GM13977 (cell line): Measurements from ENCODE around the gene ECHS1.

Experiments used
- DNase-seq: peaks from one replicate; pipeline ENCODE4 v3.0.0; 2012; ENCODE audit warnings: low spot score
- in situ Hi-C: fragments of 300-500 bp; cut with MboI; formaldehyde crosslinking; loops from one replicate; pipeline ENCODE4 v1.12.0; 2022; ENCODE audit warnings: low sequenced_read_pairs, low pct_unique_long_range_greater_than_20kb, mixed read lengths, inconsistent platforms; ENCODE audit not compliant: unreplicated experiment
- TF ChIP-seq, protein P1 (sequence below): IDR thresholded peaks from 2 replicates; pipeline ENCODE4 v1.5.1; 2012; ENCODE audit warnings: mild to moderate bottlenecking, control low read depth; ENCODE audit not compliant: insufficient read depth; ENCODE audit errors: extremely low read depth, missing control alignments

The ECHS1 gene

GRCh38 chr10:133400624-133401424, 27.7 kb upstream of the ECHS1 start:
- peak; percentile 72 for DNase-seq
- TF ChIP-seq, protein P1, sequence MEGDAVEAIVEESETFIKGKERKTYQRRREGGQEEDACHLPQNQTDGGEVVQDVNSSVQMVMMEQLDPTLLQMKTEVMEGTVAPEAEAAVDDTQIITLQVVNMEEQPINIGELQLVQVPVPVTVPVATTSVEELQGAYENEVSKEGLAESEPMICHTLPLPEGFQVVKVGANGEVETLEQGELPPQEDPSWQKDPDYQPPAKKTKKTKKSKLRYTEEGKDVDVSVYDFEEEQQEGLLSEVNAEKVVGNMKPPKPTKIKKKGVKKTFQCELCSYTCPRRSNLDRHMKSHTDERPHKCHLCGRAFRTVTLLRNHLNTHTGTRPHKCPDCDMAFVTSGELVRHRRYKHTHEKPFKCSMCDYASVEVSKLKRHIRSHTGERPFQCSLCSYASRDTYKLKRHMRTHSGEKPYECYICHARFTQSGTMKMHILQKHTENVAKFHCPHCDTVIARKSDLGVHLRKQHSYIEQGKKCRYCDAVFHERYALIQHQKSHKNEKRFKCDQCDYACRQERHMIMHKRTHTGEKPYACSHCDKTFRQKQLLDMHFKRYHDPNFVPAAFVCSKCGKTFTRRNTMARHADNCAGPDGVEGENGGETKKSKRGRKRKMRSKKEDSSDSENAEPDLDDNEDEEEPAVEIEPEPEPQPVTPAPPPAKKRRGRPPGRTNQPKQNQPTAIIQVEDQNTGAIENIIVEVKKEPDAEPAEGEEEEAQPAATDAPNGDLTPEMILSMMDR = no peak
- in situ Hi-C loops = no loop called here

GRCh38 chr10:133399123-133399601, 26.0 kb upstream of the ECHS1 start:
- TF ChIP-seq, protein P1 = no peak
- DNase-seq = no peak
- in situ Hi-C loops = no loop called here

DNA sequence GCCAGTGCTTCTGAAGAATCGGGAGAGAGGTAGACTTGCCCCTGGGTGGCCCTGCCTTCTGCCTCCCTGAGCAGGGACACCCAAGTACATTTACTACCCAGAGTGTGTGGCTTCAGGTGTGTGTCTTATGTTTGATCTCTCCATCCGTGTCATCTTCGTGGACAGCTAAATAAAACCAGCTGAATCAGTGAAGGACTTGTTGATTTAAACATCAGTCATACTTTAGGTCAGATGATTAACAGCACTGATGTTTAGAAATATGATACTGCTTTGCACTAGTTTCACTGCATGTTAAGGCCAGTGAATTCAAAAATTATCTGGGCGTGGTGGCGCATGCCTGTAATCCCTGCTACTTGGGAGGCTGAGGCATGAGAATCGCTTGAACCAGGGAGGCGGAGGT, 24.8 kb upstream of the ECHS1 start:
- TF ChIP-seq, protein P1 = no peak
- DNase-seq = no peak
- in situ Hi-C loops = no loop called here

DNA sequence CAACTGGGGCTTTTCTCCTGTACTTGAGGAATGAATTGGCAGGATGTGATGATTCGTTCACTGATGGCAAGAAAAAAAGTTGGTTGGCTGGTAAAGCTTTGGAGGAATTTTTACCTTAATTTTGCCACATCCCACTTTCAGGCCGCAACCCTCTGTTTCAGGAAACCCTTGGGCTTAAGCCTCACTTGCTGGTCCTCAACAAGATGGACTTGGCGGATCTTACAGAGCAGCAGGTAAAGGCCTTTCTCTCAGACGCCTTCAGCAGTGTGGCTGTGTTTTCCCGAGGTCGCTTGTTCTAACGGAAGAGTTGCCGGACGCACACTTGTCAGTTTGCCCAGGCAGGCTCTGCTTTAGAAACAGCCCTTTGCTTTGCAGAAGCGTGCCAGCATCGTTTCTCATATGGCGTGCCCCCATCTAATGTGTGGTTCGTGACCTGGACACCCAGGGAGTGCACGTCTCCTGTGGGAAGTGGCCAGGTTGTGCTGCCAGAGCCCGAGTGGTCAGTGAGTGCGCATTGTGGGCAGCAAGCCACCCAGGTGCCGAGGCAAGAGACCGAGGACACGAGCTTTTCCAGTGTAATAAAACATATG, 23.0 kb upstream of the ECHS1 start:
- in situ Hi-C loops = no loop called here
- TF ChIP-seq, protein P1 = no peak
- no peak for DNase-seq

DNA sequence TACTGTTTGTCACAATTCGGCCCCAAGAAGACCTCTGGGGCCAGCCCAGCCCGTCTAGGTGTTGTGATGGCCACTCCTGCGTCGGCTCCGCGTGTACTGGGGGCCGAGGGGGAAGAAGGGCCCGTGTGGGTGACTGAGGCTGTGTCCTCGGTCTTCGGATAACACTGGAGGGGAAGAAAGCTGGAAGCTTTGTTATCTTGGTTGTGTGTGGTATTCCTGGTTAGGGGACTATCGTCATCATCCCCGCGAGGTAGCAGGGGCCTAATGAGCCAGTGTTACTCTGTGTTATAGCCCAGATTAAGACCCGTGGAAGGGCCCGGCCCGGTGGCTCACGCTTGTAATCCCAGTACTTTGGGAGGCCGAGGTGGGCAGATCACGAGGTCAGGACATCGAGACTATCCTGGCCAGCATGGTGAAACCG, 21.7 kb upstream of the ECHS1 start:
- DNase-seq = no peak
- TF ChIP-seq, protein P1 = no peak
- in situ Hi-C loops = no loop called here

DNA sequence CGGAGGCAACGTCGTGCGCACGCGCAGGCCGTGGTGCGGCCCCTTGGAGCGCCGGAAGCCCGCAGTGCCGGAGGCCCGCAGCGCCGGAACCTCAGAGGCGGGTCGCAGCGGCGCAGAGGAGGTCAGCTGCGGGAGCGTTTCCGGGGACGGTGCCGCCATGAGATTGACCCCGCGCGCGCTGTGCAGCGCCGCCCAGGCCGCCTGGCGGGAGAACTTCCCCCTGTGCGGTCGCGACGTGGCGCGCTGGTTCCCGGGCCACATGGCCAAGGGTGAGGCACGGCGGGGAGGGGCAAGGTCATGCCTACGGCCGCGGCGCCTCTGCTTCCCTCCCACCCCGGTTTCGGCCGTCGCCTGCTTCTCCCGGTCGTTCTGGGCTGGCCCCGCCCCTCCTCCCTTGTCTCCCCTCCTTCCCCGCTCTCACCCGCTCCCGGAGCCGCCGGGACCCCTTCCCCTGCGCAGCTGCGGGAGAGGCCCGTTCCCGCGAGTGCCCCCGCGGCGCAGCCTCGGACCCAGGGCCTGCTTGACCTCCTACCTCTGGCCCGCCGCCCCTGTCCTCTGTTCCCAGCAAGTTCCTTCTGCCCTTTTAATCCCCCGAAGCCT, 21.0 kb upstream of the ECHS1 start, which contains the start of gene MTG1:
MTG1 (plus strand) TSS at position 94 of the 600 bp plus-strand sequence; CDS start at position 158, 64 bp downstream.
- DNase-seq = peak; percentile 97
- in situ Hi-C loops = no loop called here
- TF ChIP-seq, protein P1 = peak; percentile 27
